ENCODE data around the gene NSD1.
"Not testable (repeated sequence)": the region's sequence is repeated elsewhere in the genome, so short reads cannot be mapped to it uniquely, and the experiment has no call there.

Gene NSD1

DNA sequence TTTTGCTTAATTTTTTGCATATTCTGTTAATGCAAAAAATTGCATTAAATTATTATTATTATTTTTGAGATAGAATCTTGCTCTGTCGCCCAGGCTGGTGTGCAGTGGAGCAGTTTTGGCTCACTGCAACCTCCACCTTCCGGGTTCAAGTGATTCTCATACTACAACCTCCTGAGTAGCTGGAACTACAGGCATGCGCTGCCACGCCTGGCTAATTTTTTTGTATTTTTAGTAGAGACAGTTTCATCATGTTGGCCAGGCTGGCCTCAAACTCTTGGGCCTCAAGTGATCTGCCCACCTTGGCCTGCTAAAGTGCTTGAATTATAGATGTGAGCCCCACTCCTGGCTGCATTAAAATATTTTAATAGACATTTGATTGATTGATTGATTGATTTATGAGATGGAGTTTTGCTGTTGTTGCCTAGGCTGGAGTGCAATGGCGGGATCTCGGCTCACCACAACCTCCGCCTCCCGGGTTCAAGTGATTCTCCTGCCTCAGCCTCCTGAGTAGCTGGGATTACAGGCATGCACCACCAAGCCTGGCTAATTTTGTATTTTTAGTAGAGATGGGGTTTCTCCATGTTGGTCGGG, 44.4 kb downstream of the NSD1 start:
- not testable (repeated sequence) for DNase-seq

DNA sequence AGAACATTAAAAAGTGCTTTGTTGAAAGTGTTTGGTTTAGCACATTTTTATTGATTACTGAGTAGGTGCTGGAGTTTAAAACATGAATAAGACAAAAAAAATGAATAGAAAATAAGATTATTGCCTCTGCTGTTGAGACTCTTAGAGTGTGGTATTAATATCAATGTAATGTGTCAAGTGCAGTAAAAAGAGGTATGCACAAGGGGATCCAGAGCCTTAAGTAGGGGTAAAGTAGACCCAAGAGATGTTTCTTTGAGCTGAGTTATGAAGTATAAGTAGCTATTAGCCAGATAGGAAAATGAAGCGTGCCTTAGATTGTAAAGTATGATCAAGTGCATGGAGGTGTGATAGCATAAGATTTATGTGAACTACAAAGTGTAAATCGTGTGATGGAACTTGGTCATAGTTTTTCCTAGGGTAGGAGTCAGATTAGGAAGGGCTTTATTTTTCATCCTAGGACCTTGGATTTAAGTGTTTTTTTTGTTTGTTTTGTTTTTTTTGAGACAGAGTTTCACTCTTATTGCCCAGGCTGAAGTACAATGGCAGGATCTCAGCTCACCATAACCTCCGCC, 45.2 kb downstream of the NSD1 start:
- no peak for DNase-seq

DNA sequence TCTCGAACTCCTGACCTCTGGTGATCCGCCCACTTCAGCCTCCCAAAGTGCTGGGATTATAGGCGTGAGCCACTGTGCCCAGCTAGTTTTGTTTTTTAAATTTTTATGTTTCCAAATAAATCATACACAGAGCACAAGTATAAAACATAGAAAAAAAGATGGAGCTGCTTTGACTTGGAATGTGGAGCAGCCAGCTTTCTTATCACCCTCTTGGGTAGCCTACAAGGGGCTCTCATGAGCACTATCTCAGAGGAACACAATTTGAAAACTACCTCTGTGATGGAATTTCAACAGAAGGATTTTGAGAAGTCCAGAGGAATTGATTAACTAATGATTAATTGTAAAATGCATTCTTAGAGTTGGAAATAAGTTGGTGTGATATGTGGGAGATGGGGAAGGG, 45.9 kb downstream of the NSD1 start:
- no peak for DNase-seq

DNA sequence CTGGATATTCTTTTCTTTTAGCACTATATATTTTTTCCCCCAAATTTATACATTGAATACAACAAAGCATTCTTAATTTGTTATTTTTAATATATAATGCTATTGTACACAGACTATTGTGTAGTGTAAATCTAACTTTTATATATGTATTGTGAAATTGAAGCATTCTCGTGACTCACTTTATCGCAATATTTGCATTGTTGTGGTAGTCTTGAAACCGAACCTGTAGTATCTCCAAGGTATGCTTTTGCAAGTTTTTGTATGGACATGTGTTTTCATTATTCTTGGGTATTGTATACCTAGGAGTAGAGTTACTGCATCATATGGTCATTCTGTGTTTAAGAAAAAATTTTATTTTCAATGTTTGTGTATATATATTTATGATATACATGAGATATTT, 49.6 kb downstream of the NSD1 start:
- DNase-seq = no peak

DNA sequence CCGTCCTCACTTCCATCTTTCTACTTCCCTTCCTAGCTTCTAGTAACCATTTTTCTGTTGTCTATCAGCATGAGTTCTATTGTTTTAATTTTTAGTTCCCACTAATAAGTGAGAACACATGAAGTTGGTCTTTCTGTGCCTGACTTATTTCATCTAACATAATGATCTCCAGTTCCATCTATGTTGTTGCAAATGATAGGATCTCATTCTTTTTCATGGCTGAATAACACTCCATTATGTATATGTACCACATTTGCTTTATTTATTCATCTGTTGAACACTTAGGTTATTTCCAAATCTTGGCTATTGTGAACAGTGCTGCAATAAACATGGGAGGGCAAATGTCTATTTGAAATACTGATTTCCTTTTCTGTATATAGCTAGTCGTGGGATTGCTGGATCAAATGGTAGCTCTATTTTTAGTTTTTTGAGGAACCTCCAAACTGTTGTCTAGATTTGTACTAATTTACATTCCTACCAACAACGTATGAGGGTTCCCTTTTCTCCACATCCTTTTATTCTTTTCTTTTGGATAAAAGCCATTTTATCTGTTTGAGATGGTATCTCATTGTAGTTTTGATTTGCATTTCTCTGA, 50.3 kb downstream of the NSD1 start:
- no peak for DNase-seq

DNA sequence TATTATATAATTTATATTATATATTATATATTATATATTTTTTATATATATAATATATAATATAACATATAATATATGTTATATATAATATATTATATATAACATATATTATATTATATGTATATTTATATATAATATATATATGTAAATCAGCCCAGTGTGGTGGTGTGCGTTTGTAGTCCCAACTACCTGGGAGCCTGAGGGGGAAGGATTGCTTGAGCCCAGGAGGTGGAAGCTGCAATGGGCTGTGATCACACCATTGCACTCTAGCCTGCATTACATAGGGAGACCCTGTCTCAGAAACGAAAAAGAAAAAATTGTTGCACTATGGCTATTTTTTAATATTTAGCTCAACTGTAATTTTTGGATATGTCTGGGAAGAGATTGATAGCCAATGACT, 52.4 kb downstream of the NSD1 start:
- DNase-seq = no peak

DNA sequence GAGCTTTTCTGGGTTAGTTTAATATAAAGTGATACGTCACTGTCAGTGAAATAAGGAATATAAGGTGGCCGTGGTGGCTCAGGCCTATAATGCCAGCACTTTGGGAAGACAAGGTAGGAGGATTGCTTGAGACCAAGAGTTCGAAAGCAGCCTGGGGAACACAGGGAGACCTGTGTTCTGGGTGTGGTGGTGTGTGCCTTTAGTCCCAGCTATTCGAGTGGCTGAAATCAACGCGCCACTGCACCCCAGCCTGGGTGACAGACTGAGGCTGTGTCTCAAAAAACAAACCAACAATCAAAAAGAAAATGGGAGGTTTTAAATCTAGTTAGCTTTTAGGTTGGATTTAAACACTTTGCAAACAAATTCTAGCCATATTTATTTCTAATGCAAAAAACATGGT, 53.1 kb downstream of the NSD1 start:
- no peak for DNase-seq

DNA sequence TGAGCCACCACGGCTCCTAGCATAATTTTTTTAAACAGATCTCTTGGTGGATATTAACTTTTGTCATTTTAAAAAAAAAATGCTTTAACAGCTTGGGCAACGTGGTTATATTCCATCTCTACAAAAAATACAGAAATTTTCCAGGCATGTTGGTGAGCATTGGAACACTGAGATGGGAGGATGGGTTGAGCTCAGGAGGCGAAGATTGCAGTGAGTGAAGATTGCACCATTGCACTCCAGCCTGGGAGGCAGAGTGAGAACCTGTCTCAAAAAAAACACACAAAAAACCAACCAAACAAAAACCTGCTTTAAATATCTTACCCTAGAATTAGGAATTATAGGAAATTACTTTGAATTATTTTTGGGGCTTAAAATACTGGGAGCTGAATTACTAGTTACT, 55.2 kb downstream of the NSD1 start:
- no peak for DNase-seq

DNA sequence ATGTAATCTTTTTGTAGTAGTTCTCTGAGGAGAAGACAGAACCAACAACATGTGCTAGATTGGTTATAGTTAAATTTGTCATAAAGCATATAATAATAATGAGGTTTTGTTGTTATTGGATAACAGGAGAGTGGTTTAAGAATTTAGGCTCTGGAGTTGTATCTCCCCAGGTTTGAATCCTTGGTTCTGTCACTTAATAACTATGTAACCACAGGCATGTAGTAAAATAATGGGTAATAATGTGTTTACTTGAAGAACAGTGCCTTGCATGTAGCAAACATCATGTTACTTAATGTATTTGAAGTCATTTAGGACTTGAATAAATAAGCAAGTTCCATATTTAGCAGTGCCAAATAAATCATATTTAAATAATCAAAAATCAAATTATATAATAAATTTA, 55.8 kb downstream of the NSD1 start:
- no peak for DNase-seq

DNA sequence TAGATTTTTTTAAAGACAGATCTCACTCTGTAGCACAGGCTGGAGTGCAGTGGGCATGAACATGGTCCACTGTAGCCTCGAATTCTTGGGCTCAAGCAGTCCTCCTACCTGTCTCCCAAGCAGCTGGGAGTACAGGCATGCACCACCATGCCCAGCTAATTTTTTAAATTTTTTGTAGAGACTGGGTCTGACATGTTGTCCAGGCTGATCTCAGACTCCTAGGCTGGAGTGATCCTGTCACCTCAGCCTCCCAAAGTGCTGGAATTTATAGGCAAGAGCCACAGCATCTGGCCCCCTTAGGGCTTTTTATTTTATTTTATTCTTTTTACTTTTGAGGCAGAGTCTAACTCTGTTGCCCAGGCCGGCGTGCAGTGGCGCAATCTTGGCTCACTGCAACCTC, 56.4 kb downstream of the NSD1 start:
- DNase-seq = no peak

DNA sequence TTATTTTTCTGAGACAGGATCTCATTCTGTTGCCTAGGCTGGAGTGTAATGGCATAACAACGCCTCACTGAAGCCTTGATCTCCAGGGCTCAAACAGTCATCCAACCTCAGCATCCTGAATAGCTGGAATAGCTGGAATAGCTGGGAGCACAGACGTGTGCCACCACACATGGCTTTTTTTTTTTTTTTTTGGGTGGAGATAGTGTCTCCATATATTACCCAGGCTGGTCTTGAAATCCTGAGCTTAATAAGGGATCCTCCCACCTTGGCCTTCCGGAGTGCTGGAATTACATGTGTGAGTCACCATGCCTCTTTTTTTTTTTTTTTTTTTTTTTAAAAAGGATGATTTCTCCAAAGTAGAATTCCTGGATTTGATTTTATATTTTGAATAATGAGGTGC, 60.7 kb downstream of the NSD1 start:
- DNase-seq = no peak

DNA sequence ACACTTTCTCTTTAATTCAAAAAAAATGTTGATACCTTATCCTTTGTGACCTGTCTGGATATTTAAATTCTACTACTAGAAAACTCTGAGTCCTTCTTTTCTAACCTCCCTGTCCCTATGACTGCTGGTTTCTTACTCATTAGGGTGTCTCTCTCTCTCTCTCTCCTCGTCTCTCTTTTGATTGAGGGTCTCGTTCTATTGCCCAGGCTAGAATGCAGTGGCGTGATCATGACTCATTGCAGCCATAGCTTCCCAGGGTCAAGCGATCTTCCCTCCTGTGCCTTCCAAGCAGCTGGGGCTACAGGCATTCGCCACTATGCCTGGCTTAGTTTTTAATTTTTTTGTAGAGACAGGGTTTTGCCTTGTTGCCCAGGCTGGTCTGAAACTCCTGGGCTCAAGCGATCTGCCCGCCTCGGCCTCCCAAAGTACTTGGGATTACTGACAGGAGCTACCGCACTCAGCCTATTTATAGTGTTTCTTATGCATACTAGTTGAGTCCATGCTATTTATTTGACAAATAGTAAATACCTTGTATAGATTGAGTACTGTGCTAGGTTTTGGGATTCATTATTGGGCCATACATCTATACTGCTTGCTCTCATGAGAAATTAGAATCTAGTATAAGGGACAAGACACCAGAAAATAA, 61.9 kb downstream of the NSD1 start:
- DNase-seq = no peak

DNA sequence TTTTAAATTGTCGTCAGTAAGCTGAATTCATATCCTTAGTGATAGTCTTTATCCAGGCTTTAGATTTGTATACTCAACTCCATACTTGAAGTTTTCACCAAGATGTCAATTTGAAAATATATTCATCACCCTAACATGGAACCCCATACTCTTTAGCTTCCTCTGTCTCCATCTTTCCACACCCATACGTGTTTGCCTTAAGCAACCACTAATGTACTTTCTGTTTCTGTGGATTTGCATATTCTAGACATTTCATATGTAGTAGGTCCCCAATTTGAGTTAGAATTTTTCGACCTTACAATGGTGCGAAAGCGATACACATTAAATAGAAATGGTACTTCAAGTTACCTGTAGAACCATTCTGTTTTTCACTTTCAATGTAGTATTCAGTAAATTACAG, 65.2 kb downstream of the NSD1 start:
- no peak for DNase-seq

DNA sequence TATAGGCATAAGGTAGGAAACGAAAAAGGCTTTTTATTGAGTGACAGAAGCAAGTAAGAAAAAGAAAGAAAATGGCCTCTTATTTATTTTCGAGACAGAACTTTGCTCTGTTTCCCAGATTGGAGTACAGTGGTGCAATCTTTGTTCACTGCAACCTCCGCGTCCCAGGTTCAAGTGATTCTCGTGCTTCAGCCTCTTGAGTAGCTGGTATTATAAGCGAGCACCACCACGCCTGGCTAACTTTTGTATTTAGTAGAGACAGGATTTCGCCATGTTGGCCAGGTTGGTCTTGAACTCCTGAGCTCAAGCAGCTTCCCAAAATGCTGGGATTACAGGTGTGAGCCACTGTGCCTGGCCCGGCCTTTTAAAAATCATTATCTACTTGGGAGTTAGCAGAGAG, 70.7 kb downstream of the NSD1 start:
- no peak for DNase-seq

DNA sequence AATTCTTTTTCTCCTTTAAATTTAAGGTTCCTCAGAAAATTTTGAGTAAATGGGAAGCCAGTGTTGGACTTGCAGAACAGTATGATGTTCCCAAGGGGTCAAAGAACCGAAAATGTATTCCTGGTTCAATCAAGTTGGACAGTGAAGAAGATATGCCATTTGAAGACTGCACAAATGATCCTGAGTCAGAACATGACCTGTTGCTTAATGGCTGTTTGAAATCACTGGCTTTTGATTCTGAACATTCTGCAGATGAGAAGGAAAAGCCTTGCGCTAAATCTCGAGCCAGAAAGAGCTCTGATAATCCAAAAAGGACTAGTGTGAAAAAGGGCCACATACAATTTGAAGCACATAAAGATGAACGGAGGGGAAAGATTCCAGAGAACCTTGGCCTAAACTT, 76.0 kb downstream of the NSD1 start:
- no peak for DNase-seq

DNA sequence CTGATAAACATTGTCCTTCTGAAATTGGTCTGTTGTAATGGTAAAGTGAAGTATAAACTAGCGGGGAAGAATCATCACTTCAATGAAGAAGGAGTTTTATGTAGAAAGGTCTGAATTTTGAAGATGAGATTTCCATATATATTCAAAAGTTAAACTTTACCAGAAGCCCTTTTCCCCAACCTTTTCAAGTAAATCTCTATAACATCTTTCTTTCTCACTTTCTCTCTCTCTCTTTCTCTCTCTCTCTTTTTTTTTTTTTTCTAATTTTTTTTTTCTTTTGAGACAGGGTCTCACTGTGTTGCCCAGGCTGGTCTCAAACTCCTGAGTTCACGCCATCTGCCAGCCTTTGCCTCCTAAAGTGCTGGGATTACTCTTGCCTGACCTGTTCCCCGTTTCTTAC, 78.7 kb downstream of the NSD1 start:
- no peak for DNase-seq

DNA sequence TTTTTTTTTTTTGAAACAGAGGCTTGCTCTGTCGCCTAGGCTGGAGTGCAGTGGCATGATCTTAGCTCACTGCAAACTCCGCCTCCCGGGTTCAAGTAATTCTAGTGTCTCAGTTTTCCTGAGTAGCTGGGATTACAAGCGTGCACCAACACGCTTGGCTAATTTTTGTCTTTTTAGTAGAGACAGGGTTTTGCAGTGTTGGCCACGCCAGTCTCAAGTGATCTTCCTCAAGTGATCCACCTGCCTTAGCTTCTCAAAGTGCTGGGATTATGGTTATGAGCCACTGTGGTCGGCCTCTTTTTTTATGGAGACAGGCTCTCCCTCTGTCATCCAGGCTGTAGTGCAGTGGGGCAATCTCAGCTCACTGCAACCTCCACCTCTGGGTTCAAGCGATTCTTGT, 87.0 kb downstream of the NSD1 start:
- no peak for DNase-seq

DNA sequence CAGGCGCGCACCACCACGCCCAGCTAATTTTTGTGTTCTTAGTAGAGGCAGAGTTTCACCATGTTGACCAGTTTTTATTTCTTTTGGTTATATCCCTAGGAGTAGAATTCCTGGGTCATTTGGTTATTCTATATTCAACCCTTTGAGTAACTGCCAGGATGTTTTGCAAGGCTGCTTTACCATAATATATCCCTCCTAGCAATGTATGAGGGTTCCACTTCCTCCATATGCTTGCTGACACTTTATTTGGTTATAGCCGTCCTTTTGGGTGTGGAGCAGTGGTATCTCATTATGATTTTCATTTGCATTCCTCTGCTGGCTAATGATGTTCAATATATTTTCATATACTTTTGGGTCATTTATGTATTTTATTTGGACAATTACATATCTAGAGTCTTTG, 88.7 kb downstream of the NSD1 start:
- DNase-seq = no peak

DNA sequence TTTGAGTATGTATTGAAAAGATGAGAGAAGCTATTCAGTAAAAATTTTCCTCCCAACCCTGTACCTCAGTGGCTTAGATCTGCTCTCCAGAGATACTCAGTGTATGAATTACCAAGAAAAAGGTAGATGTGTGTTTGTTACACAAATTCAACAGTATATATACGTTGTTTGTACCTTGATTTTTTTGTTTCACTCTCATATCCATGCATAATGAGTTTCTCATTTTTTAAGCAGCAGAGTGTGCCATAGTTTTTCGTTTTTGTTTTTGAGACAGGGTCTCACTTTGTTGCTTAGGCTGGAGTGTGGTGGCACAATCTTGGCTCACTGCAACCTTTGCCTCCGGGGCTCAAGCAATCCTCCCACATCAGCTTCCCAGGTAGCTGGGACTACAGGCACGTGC, 92.2 kb downstream of the NSD1 start:
- no peak for DNase-seq

DNA sequence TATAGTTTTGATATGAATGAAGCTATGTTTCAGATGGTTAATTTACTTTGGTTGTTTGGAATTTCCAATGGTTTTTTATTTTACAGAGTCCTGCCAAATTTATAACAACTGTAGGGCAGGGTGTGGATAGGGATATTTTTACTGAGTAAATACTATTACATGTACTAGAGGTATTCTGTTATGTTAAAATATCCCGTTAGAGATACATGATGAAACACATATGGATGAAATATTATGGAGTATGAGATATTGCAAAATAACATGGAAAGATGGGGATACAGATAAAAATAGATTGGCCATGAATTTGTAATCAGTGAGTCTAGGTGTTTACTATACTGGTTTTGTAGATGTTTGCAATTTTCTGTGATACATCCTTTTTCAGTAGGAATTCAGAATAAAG, 93.3 kb downstream of the NSD1 start:
- no peak for DNase-seq

DNA sequence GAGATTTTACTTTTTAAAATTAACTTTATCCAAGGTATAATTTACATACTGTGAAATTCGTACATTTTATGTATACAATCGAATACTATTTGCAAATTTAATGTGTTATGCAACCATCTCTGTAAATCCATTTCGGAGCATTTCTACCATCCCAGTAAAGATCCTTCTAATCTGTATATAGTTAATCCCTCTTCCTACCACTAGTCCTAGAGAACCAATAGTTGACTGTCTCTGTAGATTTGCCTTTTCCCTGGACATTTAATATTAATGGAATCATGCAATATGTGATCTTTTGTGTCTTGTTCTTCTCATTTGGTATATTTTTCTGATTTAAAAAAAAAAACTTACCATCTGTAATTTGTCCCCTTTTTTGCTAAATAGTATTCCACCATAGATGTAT, 95.2 kb downstream of the NSD1 start:
- no peak for DNase-seq

DNA sequence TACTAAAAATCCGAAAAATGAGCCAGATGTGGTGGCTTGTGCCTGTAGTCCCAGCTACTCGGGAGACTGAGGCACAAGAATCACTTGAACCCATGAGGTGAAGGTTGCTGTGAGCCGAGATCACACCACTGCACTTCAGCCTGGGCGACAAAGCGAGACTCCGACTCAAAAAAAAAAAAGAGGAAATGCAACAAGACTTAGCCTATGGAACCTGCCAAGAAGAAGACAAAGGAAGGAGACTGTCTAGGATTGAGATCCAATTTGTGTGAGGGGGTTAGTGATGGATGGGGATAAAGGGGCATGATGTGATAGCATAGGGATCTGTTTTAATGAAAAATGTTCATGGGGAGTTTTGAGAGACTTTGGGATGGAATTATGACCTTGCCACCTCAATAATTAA, 97.1 kb downstream of the NSD1 start:
- no peak for DNase-seq

DNA sequence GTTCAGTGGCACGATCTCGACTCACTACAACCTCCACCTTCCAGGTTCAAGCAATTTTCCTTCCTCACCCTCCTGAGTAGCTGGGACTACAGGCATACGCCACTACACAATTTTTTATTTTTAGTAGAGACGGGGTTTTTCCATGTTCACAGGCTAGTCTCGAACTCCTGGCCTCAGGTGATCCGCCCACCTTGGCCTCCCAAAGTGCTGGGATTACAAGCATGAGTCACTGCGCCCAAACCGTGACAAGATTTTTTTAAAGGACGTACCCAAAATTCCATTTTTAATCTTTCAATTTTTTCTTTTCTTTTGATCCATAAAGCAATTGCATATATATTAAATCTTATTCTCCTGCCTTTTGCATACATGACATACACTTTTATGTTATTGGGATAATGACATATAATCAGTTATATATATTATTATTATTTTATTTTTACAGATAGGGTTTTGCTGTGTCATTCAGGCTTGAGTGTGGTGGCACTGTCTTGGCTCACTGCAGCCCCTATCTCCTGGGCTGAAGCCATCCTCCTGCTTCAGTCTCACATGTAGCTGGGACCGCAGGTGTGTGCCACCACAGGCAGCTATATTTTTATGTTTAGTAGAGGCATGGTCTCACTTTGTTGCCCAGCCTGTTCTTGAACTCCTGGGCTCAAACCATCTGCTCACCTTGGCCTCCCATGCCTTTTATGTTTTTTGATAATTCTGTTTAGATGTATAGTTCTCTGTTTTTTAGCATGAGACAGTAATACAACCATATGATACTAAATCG, 98.1 kb downstream of the NSD1 start:
- no peak for DNase-seq

DNA sequence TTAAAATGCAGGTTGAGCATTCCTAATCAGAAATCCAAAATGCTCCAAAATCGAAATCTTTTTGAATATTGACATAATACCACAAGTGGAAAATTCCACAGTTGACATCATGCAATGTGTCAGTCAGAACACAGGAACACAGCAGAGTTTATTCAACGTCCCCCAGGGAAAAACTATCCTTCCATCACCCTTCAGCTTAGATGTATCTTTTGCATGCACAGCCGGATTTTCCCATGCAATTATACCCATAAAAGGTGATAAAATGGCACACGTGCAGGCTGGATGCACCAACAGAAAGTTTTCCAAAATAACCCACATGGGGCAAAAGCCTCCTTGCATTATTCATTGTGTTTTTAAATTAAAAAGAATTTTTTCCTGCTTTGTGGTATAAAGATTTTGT, 98.8 kb downstream of the NSD1 start:
- no peak for DNase-seq

Data from effector CD4-positive, alpha-beta T cell (primary cell).